ENCODE measurements around the gene JAK2.

JAK2 gene

GRCh38 chr9:5113523-5113922, 128.5 kb downstream of the JAK2 start:
- CTCF ChIA-PET = no interaction called here

GRCh38 chr9:5113994-5114748, 129.1 kb downstream of the JAK2 start:
- Histone ChIP-seq H3K27ac (ENCODE audit: extremely low read depth, low read depth, low read length) (no peak overlapping the region), H3K9me3 (ENCODE audit: control insufficient read depth, insufficient read depth, low read depth, low read length) (no peaks in the 10 kb centered on the region), H3K4me1 (ENCODE audit: control insufficient read depth, insufficient read depth, low read length) (no peaks in the 10 kb centered on the region), H3K4me3 (ENCODE audit: low read depth, low read length) (no peak overlapping the region), H3K36me3 (ENCODE audit: control insufficient read depth in 2 of 2, insufficient read depth in 1 of 2, low read length in 2 of 2) (peaks cover 0 to 11% of the 10 kb centered on the region in 2 experiments; a peak in 1 of 3 replicates)
- ChIA-PET CTCF (no interaction called here), POLR2A (no interaction called here)
- TF ChIP-seq KLF1 (tag by site-specific recombination; IDR thresholded peaks at IDR 0.05) (no peak), ZNF175 (tag by site-specific recombination; IDR thresholded peaks at IDR 0.05) (no peak), ZBTB6 (tag by site-specific recombination; IDR thresholded peaks at IDR 0.05) (no peak), ZNF132 (tag by site-specific recombination; IDR thresholded peaks at IDR 0.05; ENCODE audit: borderline replicate concordance) (no peak), ZNF530 (tag by site-specific recombination; IDR thresholded peaks at IDR 0.05; ENCODE audit: low read depth) (no peak), ZNF398 (tag by site-specific recombination; IDR thresholded peaks at IDR 0.05) (no peak), BCL11A (tag by site-specific recombination; IDR thresholded peaks at IDR 0.05; ENCODE audit: low read depth) (no peak), ZFP69B (tag by site-specific recombination; IDR thresholded peaks at IDR 0.05) (no peak), OVOL3 (tag by site-specific recombination; IDR thresholded peaks at IDR 0.05) (no peak), ZNF16 (tag by site-specific recombination; IDR thresholded peaks at IDR 0.05; ENCODE audit: low read depth) (no peak), KLF7 (tag by site-specific recombination; IDR thresholded peaks at IDR 0.05; ENCODE audit: borderline replicate concordance) (no peak), ZNF366 (tag by site-specific recombination; conservative IDR thresholded peaks at IDR 0.05) (no peak)
- TF ChIP-seq, protein P1, sequence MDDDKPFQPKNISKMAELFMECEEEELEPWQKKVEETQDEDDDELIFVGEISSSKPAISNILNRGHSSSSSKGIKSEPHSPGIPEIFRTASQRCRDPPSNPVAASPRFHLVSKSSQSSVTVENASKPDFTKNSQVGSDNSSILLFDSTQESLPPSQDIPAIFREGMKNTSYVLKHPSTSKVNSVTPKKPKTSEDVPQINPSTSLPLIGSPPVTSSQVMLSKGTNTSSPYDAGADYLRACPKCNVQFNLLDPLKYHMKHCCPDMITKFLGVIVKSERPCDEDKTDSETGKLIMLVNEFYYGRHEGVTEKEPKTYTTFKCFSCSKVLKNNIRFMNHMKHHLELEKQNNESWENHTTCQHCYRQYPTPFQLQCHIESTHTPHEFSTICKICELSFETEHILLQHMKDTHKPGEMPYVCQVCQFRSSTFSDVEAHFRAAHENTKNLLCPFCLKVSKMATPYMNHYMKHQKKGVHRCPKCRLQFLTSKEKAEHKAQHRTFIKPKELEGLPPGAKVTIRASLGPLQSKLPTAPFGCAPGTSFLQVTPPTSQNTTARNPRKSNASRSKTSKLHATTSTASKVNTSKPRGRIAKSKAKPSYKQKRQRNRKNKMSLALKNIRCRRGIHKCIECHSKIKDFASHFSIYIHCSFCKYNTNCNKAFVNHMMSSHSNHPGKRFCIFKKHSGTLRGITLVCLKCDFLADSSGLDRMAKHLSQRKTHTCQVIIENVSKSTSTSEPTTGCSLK (tag by site-specific recombination; IDR thresholded peaks at IDR 0.05) = no peak

More at GRCh38 chr9:5113523-5113922, 128.5 kb downstream of the JAK2 start:
- Histone ChIP-seq H3K4me3 (ENCODE audit: low read depth, low read length) (no peak overlapping the region), H3K9me3 (ENCODE audit: control insufficient read depth, insufficient read depth, low read depth, low read length) (no peaks in the 10 kb centered on the region), H3K27ac (ENCODE audit: extremely low read depth, low read depth, low read length) (no peak overlapping the region), H3K36me3 (ENCODE audit: control insufficient read depth in 2 of 2, insufficient read depth in 1 of 2, low read length in 2 of 2) (peaks cover 0 to 11% of the 10 kb centered on the region in 2 experiments; a peak in 1 of 3 replicates), H3K4me1 (ENCODE audit: control insufficient read depth, insufficient read depth, low read length) (no peaks in the 10 kb centered on the region)
- POLR2A ChIA-PET = no interaction called here
- TF ChIP-seq PBX3 (CRISPR knock-in tag; IDR thresholded peaks at IDR 0.05) (no peak), REPIN1 (tag by site-specific recombination; IDR thresholded peaks at IDR 0.05; ENCODE audit: low read depth) (no peak), ZNF670 (tag by site-specific recombination; IDR thresholded peaks at IDR 0.05; ENCODE audit: low read depth) (no peak), ZNF10 (tag by site-specific recombination; IDR thresholded peaks at IDR 0.05) (no peak), ZNF747 (tag by site-specific recombination; IDR thresholded peaks at IDR 0.05) (no peak), ZNF624 (tag by site-specific recombination; IDR thresholded peaks at IDR 0.05) (no peak), ZBTB17 (tag by site-specific recombination; IDR thresholded peaks at IDR 0.05) (no peak), GLI4 (tag by site-specific recombination; IDR thresholded peaks at IDR 0.05) (no peak), RBAK (tag by site-specific recombination; IDR thresholded peaks at IDR 0.05) (no peak), ZNF701 (tag by site-specific recombination; IDR thresholded peaks at IDR 0.05) (no peak), OVOL3 (tag by site-specific recombination; IDR thresholded peaks at IDR 0.05) (no peak), ZBTB26 (tag by site-specific recombination; optimal IDR thresholded peaks at IDR 0.05) (no peak), ZNF433 (tag by site-specific recombination; IDR thresholded peaks at IDR 0.05; ENCODE audit: low read depth) (no peak), ZNF132 (tag by site-specific recombination; IDR thresholded peaks at IDR 0.05; ENCODE audit: borderline replicate concordance) (no peak), BCL11B (tag by site-specific recombination; IDR thresholded peaks at IDR 0.05; ENCODE audit: low read depth) (no peak), ZFP37 (tag by site-specific recombination; IDR thresholded peaks at IDR 0.05) (no peak), ZNF654 (tag by site-specific recombination; IDR thresholded peaks at IDR 0.05; ENCODE audit: low read depth) (no peak), ZNF16 (tag by site-specific recombination; IDR thresholded peaks at IDR 0.05; ENCODE audit: low read depth) (no peak), ZSCAN18 (tag by site-specific recombination; IDR thresholded peaks at IDR 0.05) (no peak)
